ENCODE measurements around the gene DOK6. TPM values are rescaled to one million over a fixed set of nuclear protein-coding genes. Genes with fewer than 3 reads are reported as not detected.

DOK6 gene
- total RNA-seq, 1 donor from 2014 or later = 19.7 TPM

GRCh38 chr18:69622184-69622583, 221.5 kb downstream of the DOK6 start:
- DNase-seq = no peak
- no peak for TF ChIP-seq CTCF (IDR thresholded peaks at IDR 0.05; ENCODE audit: partially characterized antibody, unreplicated experiment)
- Mint-ChIP-seq H3K27ac (ENCODE audit: unreplicated experiment) (no peak overlapping the region), H3K4me3 (ENCODE audit: unreplicated experiment) (no peak overlapping the region), H3K4me1 (ENCODE audit: low read depth, unreplicated experiment) (no peaks in the 10 kb centered on the region), H3K9me3 (ENCODE audit: unreplicated experiment) (no peaks in the 10 kb centered on the region), H3K27me3 (ENCODE audit: unreplicated experiment) (peaks cover 2% of the 10 kb centered on the region), H3K36me3 (ENCODE audit: unreplicated experiment) (no peaks in the 10 kb centered on the region)

GRCh38 chr18:69622961-69623360, 222.3 kb downstream of the DOK6 start:
- Mint-ChIP-seq H3K4me3 (ENCODE audit: unreplicated experiment) (no peak overlapping the region), H3K9me3 (ENCODE audit: unreplicated experiment) (no peaks in the 10 kb centered on the region), H3K27ac (ENCODE audit: unreplicated experiment) (no peak overlapping the region), H3K27me3 (ENCODE audit: unreplicated experiment) (peaks cover 2% of the 10 kb centered on the region), H3K36me3 (ENCODE audit: unreplicated experiment) (no peaks in the 10 kb centered on the region), H3K4me1 (ENCODE audit: low read depth, unreplicated experiment) (no peaks in the 10 kb centered on the region)
- DNase-seq = no peak
- no peak for TF ChIP-seq CTCF (IDR thresholded peaks at IDR 0.05; ENCODE audit: partially characterized antibody, unreplicated experiment)

GRCh38 chr18:69626171-69626570, 225.5 kb downstream of the DOK6 start:
- Mint-ChIP-seq H3K36me3 (ENCODE audit: unreplicated experiment) (no peaks in the 10 kb centered on the region), H3K27ac (ENCODE audit: unreplicated experiment) (no peak overlapping the region), H3K4me1 (ENCODE audit: low read depth, unreplicated experiment) (peaks cover 2% of the 10 kb centered on the region), H3K9me3 (ENCODE audit: unreplicated experiment) (no peaks in the 10 kb centered on the region), H3K27me3 (ENCODE audit: unreplicated experiment) (peaks cover 2% of the 10 kb centered on the region), H3K4me3 (ENCODE audit: unreplicated experiment) (no peak overlapping the region)
- no peak for TF ChIP-seq CTCF (IDR thresholded peaks at IDR 0.05; ENCODE audit: partially characterized antibody, unreplicated experiment)
- no peak for DNase-seq

GRCh38 chr18:69626643-69627242, 226.1 kb downstream of the DOK6 start:
- Mint-ChIP-seq H3K9me3 (ENCODE audit: unreplicated experiment) (no peaks in the 10 kb centered on the region), H3K27me3 (ENCODE audit: unreplicated experiment) (peaks cover 2% of the 10 kb centered on the region), H3K27ac (ENCODE audit: unreplicated experiment) (no peak overlapping the region), H3K4me1 (ENCODE audit: low read depth, unreplicated experiment) (peaks cover 6% of the 10 kb centered on the region), H3K4me3 (ENCODE audit: unreplicated experiment) (no peak overlapping the region), H3K36me3 (ENCODE audit: unreplicated experiment) (no peaks in the 10 kb centered on the region)
- no peak for TF ChIP-seq CTCF (IDR thresholded peaks at IDR 0.05; ENCODE audit: partially characterized antibody, unreplicated experiment)
- DNase-seq = no peak

- DNase-seq = no peak
- TF ChIP-seq CTCF (IDR thresholded peaks at IDR 0.05; ENCODE audit: partially characterized antibody, unreplicated experiment) = no peak
- Mint-ChIP-seq H3K4me3 (ENCODE audit: unreplicated experiment) (no peak overlapping the region), H3K4me1 (ENCODE audit: low read depth, unreplicated experiment) (peaks cover 6% of the 10 kb centered on the region), H3K27ac (ENCODE audit: unreplicated experiment) (no peak overlapping the region), H3K36me3 (ENCODE audit: unreplicated experiment) (no peaks in the 10 kb centered on the region), H3K27me3 (ENCODE audit: unreplicated experiment) (no peaks in the 10 kb centered on the region), H3K9me3 (ENCODE audit: unreplicated experiment) (no peaks in the 10 kb centered on the region)
These were observed 228.2 kb downstream of the DOK6 start for GRCh38 chr18:69628774-69629359.
